GM12878 (cell line): ENCODE results near the gene C2orf66. TPM values are rescaled to one million over a fixed set of nuclear protein-coding genes. Genes with fewer than 3 reads are reported as not detected.

Experiments
- ATAC-seq: fragments of 200-7000 bp; cut with Tn5 transposase; 3 replicates; pipeline ENCODE4 v1.9.1; 2020; ENCODE audit warnings: mild to moderate bottlenecking, moderate library complexity
- BruUV-seq: library from RNA; stranded (reverse); fragments of 400-500 nt; replicated peaks from 2 replicates; lab custom pipeline; 2021; lab: Mats Ljungman, UMichigan
- CTCF ChIA-PET: fragments of 300-600 bp; sonication (Branson Sonifier 250); formaldehyde crosslinking; extraction: SDS; loops from one replicate; lab custom pipeline; 2021; ENCODE audit warnings: inconsistent platforms; lab: Yijun Ruan, JAX
- POLR2A ChIA-PET: fragments of 350-600 bp; formaldehyde crosslinking; extraction: SDS; loops from one replicate; lab custom pipeline; 2021; ENCODE audit warnings: inconsistent platforms; lab: Charles Lee
- RAD21 ChIA-PET: fragments of 300-600 bp; sonication (Branson Sonifier 250); formaldehyde crosslinking; loops from one replicate; lab custom pipeline; 2023; ENCODE audit warnings: antibody characterized with exemption; ENCODE audit not compliant: unreplicated experiment; lab: Charles Lee
- SMC1A ChIA-PET: fragments of 300-600 bp; sonication (Branson Sonifier 250); formaldehyde crosslinking; loops from one replicate; lab custom pipeline; 2023; ENCODE audit not compliant: unreplicated experiment, uncharacterized antibody; lab: Charles Lee
- DNase-seq: peaks from one replicate; pipeline ENCODE4 v3.0.0-alpha.2; 2011; ENCODE audit warnings: low read depth, low spot score
- FAIRE-seq: peaks from 3 replicates; lab custom pipeline; 2011; peaks lifted over from hg19 to GRCh38; lab: Jason Lieb, UNC
- H2AFZ ChIP-seq: 2 replicates; pipeline ENCODE4 v1.6.0; 2011; ENCODE audit warnings: low read depth, low read length, control low read depth; ENCODE audit not compliant: control insufficient read depth
- H3K27ac ChIP-seq: 2 replicates; pipeline ENCODE4 v1.5.1; 2011; ENCODE audit warnings: control low read depth; ENCODE audit not compliant: control insufficient read depth, insufficient read depth
- H3K27me3 ChIP-seq, 2 experiments: replicated peaks in 1 of 2; 2 replicates each; pipeline versions ENCODE4 v1.6.0 to v1.6.1; 2011; ENCODE audit warnings: low read length in 1 of 2; ENCODE audit not compliant: control insufficient read depth in 2 of 2, insufficient read depth in 2 of 2
- H3K36me3 ChIP-seq, 2 experiments: 2 replicates each; pipeline ENCODE4 v1.5.1; 2011; ENCODE audit warnings: low read length in 1 of 2; ENCODE audit not compliant: control insufficient read depth in 2 of 2, insufficient read depth in 2 of 2
- H3K4me1 ChIP-seq: 2 replicates; pipeline ENCODE4 v1.6.1; 2011; ENCODE audit warnings: mild to moderate bottlenecking, low read length, moderate library complexity, mixed read lengths; ENCODE audit not compliant: control insufficient read depth, insufficient read depth
- H3K4me2 ChIP-seq: 2 replicates; pipeline ENCODE4 v1.6.0; 2011; ENCODE audit warnings: control low read depth; ENCODE audit not compliant: control insufficient read depth, insufficient read depth
- H3K4me3 ChIP-seq: fragments of 200-600 bp; sonication (generic); 2 replicates; pipeline ENCODE4 v1.5.1; 2016
- H3K79me2 ChIP-seq: 2 replicates; pipeline ENCODE4 v1.6.0; 2011; ENCODE audit warnings: low read length; ENCODE audit not compliant: control insufficient read depth, insufficient read depth
- H3K9ac ChIP-seq: 2 replicates; pipeline ENCODE4 v1.8.0; 2011; ENCODE audit warnings: low read length, control low read depth, mixed read lengths; ENCODE audit not compliant: control insufficient read depth, insufficient read depth
- H3K9me3 ChIP-seq: replicated peaks from 3 replicates; pipeline ENCODE4 v1.5.1; 2011; ENCODE audit warnings: mild to moderate bottlenecking, low read length; ENCODE audit not compliant: control insufficient read depth, insufficient read depth
- H4K20me1 ChIP-seq: 2 replicates; pipeline ENCODE4 v1.6.0; 2011; ENCODE audit not compliant: control insufficient read depth, insufficient read depth
- CBFB ChIP-seq: IDR thresholded peaks from 2 replicates; pipeline ENCODE4 v1.6.1; 2016; ENCODE audit warnings: antibody characterized with exemption, low read depth
- FOXM1 ChIP-seq: IDR thresholded peaks from 2 replicates; pipeline ENCODE4 v1.6.1; 2012; ENCODE audit warnings: low read depth, mild to moderate bottlenecking, inconsistent platforms, low read length, moderate library complexity
- IRF4 ChIP-seq: IDR thresholded peaks from 2 replicates; pipeline ENCODE4 v1.6.1; 2011; ENCODE audit warnings: low read depth, low read length
- TCF7 ChIP-seq: IDR thresholded peaks from 2 replicates; pipeline ENCODE4 v1.6.1; 2014; ENCODE audit warnings: antibody characterized with exemption, borderline replicate concordance
- WRNIP1 ChIP-seq: IDR thresholded peaks from 2 replicates; pipeline ENCODE4 v1.6.1; 2011; ENCODE audit warnings: low read depth, low read length, improper control_type of control experiment, borderline replicate concordance
- ZNF384 ChIP-seq: IDR thresholded peaks from 2 replicates; pipeline ENCODE4 v1.6.1; 2012; ENCODE audit warnings: low read depth, mild to moderate bottlenecking, low read length, improper control_type of control experiment, borderline replicate concordance
- WGBS: methylation state at CpG from one replicate; pipeline ENCODE4 v1.1.6; 2016; ENCODE audit warnings: low lambda C conversion rate; ENCODE audit not compliant: insufficient replicate concordance, insufficient coverage; ENCODE audit errors: missing lambda C conversion rate; 5-methylcytosine and 5-hydroxymethylcytosine counted together
- in situ Hi-C: fragments of 300-500 bp; cut with MboI; formaldehyde crosslinking; loops from 9 replicates; pipeline ENCODE4 v1.14.3; 2018; ENCODE audit warnings: mixed read lengths
- intact Hi-C: fragments of 100-400 bp; cut with micrococcal nuclease; formaldehyde crosslinking; loops from one replicate; pipeline ENCODE4 v1.14.2; 2022; ENCODE audit not compliant: unreplicated experiment
- polyA plus RNA-seq, 11 experiments: library from polyadenylated mRNA; depleted of rRNA in 4 of 11; unstranded in 6 of 11; stranded (reverse) in 5 of 11; fragments of >200 nt; fragmentation: Nextera tagmentation in 4 of 11; fragmentation: Illumina TruSeq in 1 of 11; extraction: Ambion mirVana in 4 of 11; extraction: Trizol in 1 of 11; gene quantifications; 1 replicate in 1 of 11; 2 replicates in 10 of 11; pipeline versions ENCODE4 v1.2.1 to v1.2.3, GENCODE V29; 2011 to 2016; ENCODE audit warnings: inconsistent platforms in 2 of 11, missing spikeins in 2 of 11, low read depth in 1 of 11
- total RNA-seq, 4 experiments: library from RNA; depleted of rRNA in 3 of 4; stranded (reverse); fragments of >200 nt in 3 of 4; fragmentation: Illumina TruSeq in 1 of 4; extraction: Trizol in 1 of 4; gene quantifications; 2 replicates each; pipeline versions ENCODE4 v1.2.1 to v1.2.3, GENCODE V29; 2013 to 2021
- TF ChIP-seq, protein P1 (sequence below): fragments of 450-650 bp; IDR thresholded peaks from 2 replicates; pipeline ENCODE4 v1.6.1; 2014; ENCODE audit warnings: mild to moderate bottlenecking
- TF ChIP-seq, protein P2 (sequence below): IDR thresholded peaks from 2 replicates; pipeline ENCODE4 v1.6.1; 2011; ENCODE audit warnings: mild to moderate bottlenecking, low read depth, low read length, moderate library complexity; ENCODE audit not compliant: insufficient replicate concordance

Gene C2orf66
- total and polyA plus RNA-seq, 10 of the 15 experiments (the other 5 are each of a cell fraction or from before 2014, with no cell fraction given): 0.04 to 0.10 (median 0.07) TPM; not detected in 7

GRCh38 chr2:196853301-196854087, 44.3 kb upstream of the C2orf66 start (continued):
- TF ChIP-seq TCF7 (no peak), IRF4 (no peak), FOXM1 (no peak), CBFB (no peak)
- TF ChIP-seq, protein P1, sequence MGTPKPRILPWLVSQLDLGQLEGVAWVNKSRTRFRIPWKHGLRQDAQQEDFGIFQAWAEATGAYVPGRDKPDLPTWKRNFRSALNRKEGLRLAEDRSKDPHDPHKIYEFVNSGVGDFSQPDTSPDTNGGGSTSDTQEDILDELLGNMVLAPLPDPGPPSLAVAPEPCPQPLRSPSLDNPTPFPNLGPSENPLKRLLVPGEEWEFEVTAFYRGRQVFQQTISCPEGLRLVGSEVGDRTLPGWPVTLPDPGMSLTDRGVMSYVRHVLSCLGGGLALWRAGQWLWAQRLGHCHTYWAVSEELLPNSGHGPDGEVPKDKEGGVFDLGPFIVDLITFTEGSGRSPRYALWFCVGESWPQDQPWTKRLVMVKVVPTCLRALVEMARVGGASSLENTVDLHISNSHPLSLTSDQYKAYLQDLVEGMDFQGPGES: no peak
- TF ChIP-seq, protein P2, sequence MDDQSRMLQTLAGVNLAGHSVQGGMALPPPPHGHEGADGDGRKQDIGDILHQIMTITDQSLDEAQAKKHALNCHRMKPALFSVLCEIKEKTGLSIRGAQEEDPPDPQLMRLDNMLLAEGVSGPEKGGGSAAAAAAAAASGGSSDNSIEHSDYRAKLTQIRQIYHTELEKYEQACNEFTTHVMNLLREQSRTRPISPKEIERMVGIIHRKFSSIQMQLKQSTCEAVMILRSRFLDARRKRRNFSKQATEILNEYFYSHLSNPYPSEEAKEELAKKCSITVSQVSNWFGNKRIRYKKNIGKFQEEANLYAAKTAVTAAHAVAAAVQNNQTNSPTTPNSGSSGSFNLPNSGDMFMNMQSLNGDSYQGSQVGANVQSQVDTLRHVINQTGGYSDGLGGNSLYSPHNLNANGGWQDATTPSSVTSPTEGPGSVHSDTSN: no peak
- TF ChIP-seq, all 136 proteins: peak for 0

- BruUV-seq: no TSS peak
- ATAC-seq (peak; percentile 53; the same call in 1 of the 3 replicates), DNase-seq (no peak), FAIRE-seq (no peak)
- Histone ChIP-seq H3K4me1 (0 out of 2 replicates have a peak, but pooled peaks cover 2% of the 10 kb centered on the region), H3K4me3 (no peak overlapping the region), H4K20me1 (no peaks in the 10 kb centered on the region), H3K27me3 (no peaks in the 10 kb centered on the region), H2AFZ (no peak overlapping the region), H3K9ac (no peak overlapping the region), H3K27ac (no peak overlapping the region), H3K79me2 (no peaks in the 10 kb centered on the region), H3K4me2 (no peak overlapping the region), H3K36me3 (0 out of 4 replicates have a peak, but pooled peaks cover 0 to 2% of the 10 kb centered on the region in 2 experiments), H3K9me3 (no peaks in the 10 kb centered on the region)
- 0% methylated on average over 1 of the region's 1 CpG for WGBS
- SMC1A ChIA-PET: interaction anchor here (0.7 kb wide), 1 partner anchor 206 kb away, joined by 3 read pairs; no protein-coding TSS in a partner anchor
- RAD21 ChIA-PET: no interaction called here
- CTCF ChIA-PET: no interaction called here
- TF ChIP-seq WRNIP1 (no peak), ZNF384 (peak; percentile 38)
- in situ Hi-C loops (no loop called here), intact Hi-C loops (no loop called here)
- POLR2A ChIA-PET: no interaction called here
Measured at GRCh38 chr2:196851088-196851487, 41.9 kb upstream of the C2orf66 start.
